Measurements from ENCODE around the gene MGAT4B. TPM values are rescaled to one million over a fixed set of nuclear protein-coding genes. Genes with fewer than 3 reads are reported as not detected.

MGAT4B gene
- total and polyA plus RNA-seq, 2 of the 13 experiments (the other 11 are each of a cell fraction or from before 2014, with no cell fraction given) = 93.5 to 130 TPM

DNA sequence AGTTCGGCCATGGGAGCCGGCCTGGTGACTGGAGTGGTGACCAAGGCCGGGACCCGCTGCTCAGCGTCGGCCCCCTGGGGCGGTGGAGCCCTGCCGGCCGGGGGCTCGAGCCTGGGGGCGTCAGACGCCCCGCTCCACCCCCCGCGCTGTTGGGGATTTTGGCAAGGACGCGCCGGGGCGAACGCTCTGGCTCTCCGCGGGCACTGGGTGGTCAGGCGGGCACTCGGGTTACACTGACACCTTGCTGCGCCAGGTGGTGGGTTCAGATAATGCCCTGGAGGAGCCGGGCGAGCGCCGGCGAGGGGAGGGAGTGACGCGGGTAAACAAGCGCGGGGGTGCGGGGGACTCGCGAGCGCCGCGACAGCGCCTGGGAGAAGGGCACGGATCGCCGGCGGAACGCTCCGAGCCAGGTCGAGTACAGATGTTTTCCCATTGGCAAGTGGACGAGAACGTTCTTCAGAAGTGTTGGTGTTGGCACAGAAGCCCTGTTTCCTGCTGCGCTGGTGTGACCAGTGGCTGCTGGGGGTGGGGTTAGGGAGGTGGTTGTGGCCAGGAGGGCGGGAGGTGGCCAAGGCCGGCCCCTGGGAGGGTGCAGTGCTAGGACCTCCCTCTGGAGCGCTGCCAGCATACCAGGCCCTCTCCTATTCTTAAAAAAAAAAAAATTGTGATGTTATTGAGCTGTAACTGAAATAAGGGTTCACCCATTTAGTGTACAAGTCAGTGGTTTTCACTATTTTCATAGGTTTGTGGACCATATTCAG lies 14.8 kb upstream of the MGAT4B start (continued):
- TF ChIP-seq, protein P1, sequence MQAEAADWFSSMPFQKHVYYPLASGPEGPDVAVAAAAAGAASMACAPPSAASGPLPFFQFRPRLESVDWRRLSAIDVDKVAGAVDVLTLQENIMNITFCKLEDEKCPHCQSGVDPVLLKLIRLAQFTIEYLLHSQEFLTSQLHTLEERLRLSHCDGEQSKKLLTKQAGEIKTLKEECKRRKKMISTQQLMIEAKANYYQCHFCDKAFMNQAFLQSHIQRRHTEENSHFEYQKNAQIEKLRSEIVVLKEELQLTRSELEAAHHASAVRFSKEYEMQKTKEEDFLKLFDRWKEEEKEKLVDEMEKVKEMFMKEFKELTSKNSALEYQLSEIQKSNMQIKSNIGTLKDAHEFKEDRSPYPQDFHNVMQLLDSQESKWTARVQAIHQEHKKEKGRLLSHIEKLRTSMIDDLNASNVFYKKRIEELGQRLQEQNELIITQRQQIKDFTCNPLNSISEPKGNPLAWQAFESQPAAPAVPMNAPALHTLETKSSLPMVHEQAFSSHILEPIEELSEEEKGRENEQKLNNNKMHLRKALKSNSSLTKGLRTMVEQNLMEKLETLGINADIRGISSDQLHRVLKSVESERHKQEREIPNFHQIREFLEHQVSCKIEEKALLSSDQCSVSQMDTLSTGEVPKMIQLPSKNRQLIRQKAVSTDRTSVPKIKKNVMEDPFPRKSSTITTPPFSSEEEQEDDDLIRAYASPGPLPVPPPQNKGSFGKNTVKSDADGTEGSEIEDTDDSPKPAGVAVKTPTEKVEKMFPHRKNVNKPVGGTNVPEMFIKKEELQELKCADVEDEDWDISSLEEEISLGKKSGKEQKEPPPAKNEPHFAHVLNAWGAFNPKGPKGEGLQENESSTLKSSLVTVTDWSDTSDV (CRISPR knock-in tag; IDR thresholded peaks at IDR 0.05) = 0 out of 2 replicates have a peak, but pooled peaks have one; percentile 45
- TF ChIP-seq, protein P2, sequence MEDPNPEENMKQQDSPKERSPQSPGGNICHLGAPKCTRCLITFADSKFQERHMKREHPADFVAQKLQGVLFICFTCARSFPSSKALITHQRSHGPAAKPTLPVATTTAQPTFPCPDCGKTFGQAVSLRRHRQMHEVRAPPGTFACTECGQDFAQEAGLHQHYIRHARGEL (CRISPR knock-in tag; IDR thresholded peaks at IDR 0.05) = no peak
- TF ChIP-seq ZNF614 (CRISPR knock-in tag; IDR thresholded peaks at IDR 0.05; ENCODE audit: borderline replicate concordance) (no peak), ELF4 (CRISPR knock-in tag; IDR thresholded peaks at IDR 0.05; ENCODE audit: borderline replicate concordance) (no peak), RELA (CRISPR knock-in tag; IDR thresholded peaks at IDR 0.05) (no peak), HCFC1 (IDR thresholded peaks at IDR 0.05; ENCODE audit: low read depth, low read length) (no peak), LCORL (IDR thresholded peaks at IDR 0.05) (no peak), LCORL (CRISPR knock-in tag; IDR thresholded peaks at IDR 0.05) (peak; percentile 55), MIXL1 (CRISPR knock-in tag; IDR thresholded peaks at IDR 0.05) (no peak), ZNF761 (CRISPR knock-in tag; conservative IDR thresholded peaks at IDR 0.05) (no peak), SRSF1 (optimal IDR thresholded peaks at IDR 0.05; ENCODE audit: low read depth, low read length) (no peak), MTF2 (CRISPR knock-in tag; IDR thresholded peaks at IDR 0.05; ENCODE audit: borderline replicate concordance) (no peak), RCOR2 (CRISPR knock-in tag; IDR thresholded peaks at IDR 0.05) (no peak), NFYC (CRISPR knock-in tag; IDR thresholded peaks at IDR 0.05) (no peak), TP53 (CRISPR knock-in tag; conservative IDR thresholded peaks at IDR 0.05) (no peak), RAD51 (IDR thresholded peaks at IDR 0.05; ENCODE audit: borderline replicate concordance) (no peak), ZNF780A (CRISPR knock-in tag; IDR thresholded peaks at IDR 0.05) (0 out of 2 replicates have a peak, but pooled peaks have one; percentile 34), TBP (CRISPR knock-in tag; IDR thresholded peaks at IDR 0.05) (no peak)
- TF ChIP-seq, protein P3, sequence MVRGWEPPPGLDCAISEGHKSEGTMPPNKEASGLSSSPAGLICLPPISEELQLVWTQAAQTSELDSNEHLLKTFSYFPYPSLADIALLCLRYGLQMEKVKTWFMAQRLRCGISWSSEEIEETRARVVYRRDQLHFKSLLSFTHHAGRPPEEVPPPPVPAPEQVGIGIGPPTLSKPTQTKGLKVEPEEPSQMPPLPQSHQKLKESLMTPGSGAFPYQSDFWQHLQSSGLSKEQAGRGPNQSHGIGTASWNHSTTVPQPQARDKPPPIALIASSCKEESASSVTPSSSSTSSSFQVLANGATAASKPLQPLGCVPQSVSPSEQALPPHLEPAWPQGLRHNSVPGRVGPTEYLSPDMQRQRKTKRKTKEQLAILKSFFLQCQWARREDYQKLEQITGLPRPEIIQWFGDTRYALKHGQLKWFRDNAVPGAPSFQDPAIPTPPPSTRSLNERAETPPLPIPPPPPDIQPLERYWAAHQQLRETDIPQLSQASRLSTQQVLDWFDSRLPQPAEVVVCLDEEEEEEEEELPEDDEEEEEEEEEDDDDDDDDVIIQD (CRISPR knock-in tag; IDR thresholded peaks at IDR 0.05; ENCODE audit: low read depth) = no peak
- TF ChIP-seq, protein P4, sequence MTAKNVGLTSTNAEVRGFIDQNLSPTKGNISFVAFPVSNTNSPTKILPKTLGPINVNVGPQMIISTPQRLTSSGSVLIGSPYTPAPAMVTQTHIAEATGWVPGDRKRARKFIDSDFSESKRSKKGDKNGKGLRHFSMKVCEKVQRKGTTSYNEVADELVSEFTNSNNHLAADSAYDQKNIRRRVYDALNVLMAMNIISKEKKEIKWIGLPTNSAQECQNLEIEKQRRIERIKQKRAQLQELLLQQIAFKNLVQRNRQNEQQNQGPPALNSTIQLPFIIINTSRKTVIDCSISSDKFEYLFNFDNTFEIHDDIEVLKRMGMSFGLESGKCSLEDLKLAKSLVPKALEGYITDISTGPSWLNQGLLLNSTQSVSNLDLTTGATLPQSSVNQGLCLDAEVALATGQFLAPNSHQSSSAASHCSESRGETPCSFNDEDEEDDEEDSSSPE (CRISPR knock-in tag; IDR thresholded peaks at IDR 0.05) = no peak
- TF ChIP-seq, protein P5, sequence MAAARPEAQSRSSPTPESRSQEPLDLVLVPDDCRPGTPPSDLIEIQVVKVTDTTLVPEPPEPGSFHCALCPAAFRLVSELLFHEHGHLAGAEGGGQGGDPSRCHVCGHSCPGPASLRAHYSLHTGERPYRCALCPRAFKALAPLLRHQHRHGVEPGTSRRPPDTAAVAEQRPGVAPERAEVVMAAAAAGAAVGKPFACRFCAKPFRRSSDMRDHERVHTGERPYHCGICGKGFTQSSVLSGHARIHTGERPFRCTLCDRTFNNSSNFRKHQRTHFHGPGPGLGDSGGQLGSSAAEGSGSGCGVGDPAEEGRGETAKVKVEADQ (CRISPR knock-in tag; IDR thresholded peaks at IDR 0.05; ENCODE audit: borderline replicate concordance) = no peak
- TF ChIP-seq, protein P6, sequence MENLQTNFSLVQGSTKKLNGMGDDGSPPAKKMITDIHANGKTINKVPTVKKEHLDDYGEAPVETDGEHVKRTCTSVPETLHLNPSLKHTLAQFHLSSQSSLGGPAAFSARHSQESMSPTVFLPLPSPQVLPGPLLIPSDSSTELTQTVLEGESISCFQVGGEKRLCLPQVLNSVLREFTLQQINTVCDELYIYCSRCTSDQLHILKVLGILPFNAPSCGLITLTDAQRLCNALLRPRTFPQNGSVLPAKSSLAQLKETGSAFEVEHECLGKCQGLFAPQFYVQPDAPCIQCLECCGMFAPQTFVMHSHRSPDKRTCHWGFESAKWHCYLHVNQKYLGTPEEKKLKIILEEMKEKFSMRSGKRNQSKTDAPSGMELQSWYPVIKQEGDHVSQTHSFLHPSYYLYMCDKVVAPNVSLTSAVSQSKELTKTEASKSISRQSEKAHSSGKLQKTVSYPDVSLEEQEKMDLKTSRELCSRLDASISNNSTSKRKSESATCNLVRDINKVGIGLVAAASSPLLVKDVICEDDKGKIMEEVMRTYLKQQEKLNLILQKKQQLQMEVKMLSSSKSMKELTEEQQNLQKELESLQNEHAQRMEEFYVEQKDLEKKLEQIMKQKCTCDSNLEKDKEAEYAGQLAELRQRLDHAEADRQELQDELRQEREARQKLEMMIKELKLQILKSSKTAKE (CRISPR knock-in tag; IDR thresholded peaks at IDR 0.05; ENCODE audit: borderline replicate concordance) = no peak

Measured in HepG2 (cell line).